Esophagus muscularis mucosa (tissue), 4 donors: ENCODE results near the gene YIPF6.

Experiments used
- EP300 ChIP-seq: sonication (generic); formaldehyde crosslinking; IDR thresholded peaks from one replicate; pipeline ENCODE4 v1.6.1; 2017; ENCODE audit warnings: antibody characterized with exemption
- POLR2A ChIP-seq: fragments of 450-650 bp; IDR thresholded peaks from one replicate; pipeline ENCODE4 v1.6.1; 2017; ENCODE audit warnings: antibody characterized with exemption, moderate library complexity, mild to moderate bottlenecking, low read depth
- TF ChIP-seq, protein P1 (sequence below), 3 experiments: fragments of 200-600 bp in 2 of 3; fragments of 450-650 bp in 1 of 3; sonication (generic) in 2 of 3; IDR thresholded peaks; one replicate each; pipeline ENCODE4 v1.5.1; 2017 to 2019; ENCODE audit warnings: antibody characterized with exemption in 3 of 3, mild to moderate bottlenecking in 2 of 3, moderate library complexity in 1 of 3

DNA sequence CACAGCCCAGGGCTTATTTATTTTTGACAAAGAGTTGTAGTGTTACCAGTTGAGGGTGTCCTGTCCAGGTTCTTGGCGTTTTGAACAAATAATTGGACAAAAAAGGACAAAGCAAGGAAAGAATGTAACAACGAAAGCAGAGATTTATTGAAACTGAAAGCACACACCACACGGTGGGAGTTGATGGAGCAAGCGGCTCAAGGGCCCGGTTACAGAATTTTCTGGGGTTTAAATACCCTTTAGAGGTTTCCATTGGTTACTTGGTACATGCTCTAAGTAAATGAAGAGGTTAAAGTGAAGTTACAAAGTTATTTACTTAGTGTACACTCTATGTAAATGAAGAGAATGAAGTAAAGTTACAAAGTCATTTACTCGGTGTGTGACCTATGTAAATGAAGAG is 37.8 kb upstream of the YIPF6 start:
- TF ChIP-seq, protein P1, sequence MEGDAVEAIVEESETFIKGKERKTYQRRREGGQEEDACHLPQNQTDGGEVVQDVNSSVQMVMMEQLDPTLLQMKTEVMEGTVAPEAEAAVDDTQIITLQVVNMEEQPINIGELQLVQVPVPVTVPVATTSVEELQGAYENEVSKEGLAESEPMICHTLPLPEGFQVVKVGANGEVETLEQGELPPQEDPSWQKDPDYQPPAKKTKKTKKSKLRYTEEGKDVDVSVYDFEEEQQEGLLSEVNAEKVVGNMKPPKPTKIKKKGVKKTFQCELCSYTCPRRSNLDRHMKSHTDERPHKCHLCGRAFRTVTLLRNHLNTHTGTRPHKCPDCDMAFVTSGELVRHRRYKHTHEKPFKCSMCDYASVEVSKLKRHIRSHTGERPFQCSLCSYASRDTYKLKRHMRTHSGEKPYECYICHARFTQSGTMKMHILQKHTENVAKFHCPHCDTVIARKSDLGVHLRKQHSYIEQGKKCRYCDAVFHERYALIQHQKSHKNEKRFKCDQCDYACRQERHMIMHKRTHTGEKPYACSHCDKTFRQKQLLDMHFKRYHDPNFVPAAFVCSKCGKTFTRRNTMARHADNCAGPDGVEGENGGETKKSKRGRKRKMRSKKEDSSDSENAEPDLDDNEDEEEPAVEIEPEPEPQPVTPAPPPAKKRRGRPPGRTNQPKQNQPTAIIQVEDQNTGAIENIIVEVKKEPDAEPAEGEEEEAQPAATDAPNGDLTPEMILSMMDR (IDR thresholded peaks at IDR 0.05), result no peak
- no peak for TF ChIP-seq POLR2A
- TF ChIP-seq EP300, result no peak
